Measurements from ENCODE around the gene KANSL1L. TPM values are rescaled to one million over a fixed set of nuclear protein-coding genes. Genes with fewer than 3 reads are reported as not detected.

Gene KANSL1L
- polyA plus RNA-seq (2.1 to 4.7 TPM (median 3.2 TPM) in 3 replicates), polyA minus RNA-seq (2.5 to 5.6 TPM (median 2.8 TPM) in 3 replicates)
- 8.7 TPM for polyA plus RNA-seq (2011; ENCODE audit: low read depth)
- polyA plus RNA-seq (2011; cell fraction: cytosol; rRNA removed), result 1.1 and 3.5 TPM in 2 replicates
- 7.8 and 9.3 TPM in 2 replicates for polyA plus RNA-seq (2011; cell fraction: nucleus; rRNA removed)
- polyA plus RNA-seq (2012; ENCODE audit: low replicate concordance), result 1.4 and 5.5 TPM in 2 replicates
- 2.7 TPM for polyA minus RNA-seq (2011; cell fraction: cytosol; rRNA and poly(A)+ RNA removed)
- 5.4 and 7.0 TPM in 2 replicates for polyA minus RNA-seq (2011; cell fraction: nucleus; rRNA and poly(A)+ RNA removed)

GRCh38 chr2:210171309-210172218 is at the start of gene KANSL1L:
KANSL1L (minus strand) TSS chr2:210171409; CDS start chr2:210154582, 16,827 bp downstream.
- peak within 1 kb of the TSS; percentile 95 for H3K27ac ChIP-seq (ENCODE audit: control insufficient read depth, insufficient read depth, low read length)
- peak within 1 kb of the TSS; percentile 72 to 92 (median 80) for H3K4me3 ChIP-seq (ENCODE audit: control insufficient read depth in 2 of 3, extremely low read depth in 1 of 3, insufficient read depth in 2 of 3, low read depth in 1 of 3, low read length in 3 of 3)
- TF ChIP-seq CTCF (optimal IDR thresholded peaks at IDR 0.05 in 1 of 3, IDR thresholded peaks at IDR 0.05 in 1 of 3, conservative IDR thresholded peaks at IDR 0.05 in 1 of 3; ENCODE audit: extremely low read depth in 1 of 3, insufficient read depth in 2 of 3, low read length in 3 of 3) (no peak), EZH2 (IDR thresholded peaks at IDR 0.05; ENCODE audit: low read length) (no peak)
- H3K9me3 ChIP-seq (ENCODE audit: control insufficient read depth, low read depth, low read length), result no peaks in the 10 kb centered on the region
- peak within 1 kb of the TSS; percentile 95 for H3K4me2 ChIP-seq (ENCODE audit: control insufficient read depth, extremely low read depth, insufficient read depth, low read depth, low read length)
- H3K9ac ChIP-seq (ENCODE audit: control insufficient read depth, extremely low read depth, insufficient read depth, low read length), result peak within 1 kb of the TSS; percentile 96
- no peak for DNase-seq (ENCODE audit: low read depth, low spot score)
- dilution Hi-C loops (cut with MboI; ENCODE audit: extremely low pct_ligation_motif_present, low sequenced_read_pairs), result no loop called here
- no peaks in the 10 kb centered on the region for H3K9me1 ChIP-seq (ENCODE audit: control insufficient read depth, extremely low read depth, insufficient read depth, low read length)
- no peaks in the 10 kb centered on the region for H4K20me1 ChIP-seq (ENCODE audit: control insufficient read depth, extremely low read depth, insufficient read depth, low read length)
- H3K79me2 ChIP-seq (ENCODE audit: control insufficient read depth, insufficient read depth, low read length), result peaks cover 10% of the 10 kb centered on the region
- H3K36me3 ChIP-seq (ENCODE audit: control insufficient read depth in 2 of 2, extremely low read depth in 1 of 2, insufficient read depth in 2 of 2, low read length in 2 of 2), result no peaks in the 10 kb centered on the region
- peak within 1 kb of the TSS; percentile 95 for H2AFZ ChIP-seq (ENCODE audit: control insufficient read depth, low read length)
- H3K27me3 ChIP-seq (ENCODE audit: control insufficient read depth, extremely low read depth, insufficient read depth, low read length), result no peaks in the 10 kb centered on the region
- no peak for FAIRE-seq
- peaks cover 12% of the 10 kb centered on the region for H3K4me1 ChIP-seq (ENCODE audit: control insufficient read depth, extremely low read depth, insufficient read depth, low read length)

GRCh38 chr2:210215120-210215519 is 43.9 kb upstream of the KANSL1L start:
- no peak overlapping the region for H2AFZ ChIP-seq (ENCODE audit: control insufficient read depth, low read length)
- no peak for FAIRE-seq

More at GRCh38 chr2:210215120-210215519, 43.9 kb upstream of the KANSL1L start:
- H3K79me2 ChIP-seq (ENCODE audit: control insufficient read depth, insufficient read depth, low read length), result no peaks in the 10 kb centered on the region
- H3K27me3 ChIP-seq (ENCODE audit: control insufficient read depth, extremely low read depth, insufficient read depth, low read length), result no peaks in the 10 kb centered on the region
- no peaks in the 10 kb centered on the region for H3K9me3 ChIP-seq (ENCODE audit: control insufficient read depth, low read depth, low read length)
- DNase-seq (ENCODE audit: low read depth, low spot score), result no peak
- no peak overlapping the region for H3K9ac ChIP-seq (ENCODE audit: control insufficient read depth, extremely low read depth, insufficient read depth, low read length)
- dilution Hi-C loops (cut with MboI; ENCODE audit: extremely low pct_ligation_motif_present, low sequenced_read_pairs), result no loop called here
- no peaks in the 10 kb centered on the region for H3K9me1 ChIP-seq (ENCODE audit: control insufficient read depth, extremely low read depth, insufficient read depth, low read length)
- no peak overlapping the region for H3K27ac ChIP-seq (ENCODE audit: control insufficient read depth, insufficient read depth, low read length)
- H3K36me3 ChIP-seq (ENCODE audit: control insufficient read depth in 2 of 2, extremely low read depth in 1 of 2, insufficient read depth in 2 of 2, low read length in 2 of 2), result no peaks in the 10 kb centered on the region
- TF ChIP-seq EZH2 (IDR thresholded peaks at IDR 0.05; ENCODE audit: low read length) (no peak), CTCF (optimal IDR thresholded peaks at IDR 0.05 in 1 of 3, IDR thresholded peaks at IDR 0.05 in 1 of 3, conservative IDR thresholded peaks at IDR 0.05 in 1 of 3; ENCODE audit: extremely low read depth in 1 of 3, insufficient read depth in 2 of 3, low read length in 3 of 3) (no peak)
- H3K4me2 ChIP-seq (ENCODE audit: control insufficient read depth, extremely low read depth, insufficient read depth, low read depth, low read length), result no peak overlapping the region
- no peaks in the 10 kb centered on the region for H4K20me1 ChIP-seq (ENCODE audit: control insufficient read depth, extremely low read depth, insufficient read depth, low read length)
- no peak overlapping the region for H3K4me3 ChIP-seq (ENCODE audit: control insufficient read depth in 2 of 3, extremely low read depth in 1 of 3, insufficient read depth in 2 of 3, low read depth in 1 of 3, low read length in 3 of 3)
- no peaks in the 10 kb centered on the region for H3K4me1 ChIP-seq (ENCODE audit: control insufficient read depth, extremely low read depth, insufficient read depth, low read length)

Data from keratinocyte (primary cell).